PC-3 (cell line): ENCODE measurements around the gene HLA-DRB5. TPM values are rescaled to one million over a fixed set of nuclear protein-coding genes. Genes with fewer than 3 reads are reported as not detected.
"Not testable (repeated sequence)": the region's sequence is repeated elsewhere in the genome, so short reads cannot be mapped to it uniquely, and the experiment has no call there.

Experiments
- ATAC-seq: fragments of 200-7000 bp; cut with Tn5 transposase; 2 replicates; pipeline ENCODE4 v1.9.1; 2020; ENCODE audit warnings: mild to moderate bottlenecking, moderate library complexity
- BruUV-seq: library from RNA; stranded (reverse); fragments of 400-500 nt; replicated peaks from 2 replicates; lab custom pipeline; 2021; lab: Mats Ljungman, UMichigan
- CTCF ChIA-PET: fragments of 300-600 bp; sonication (Branson Sonifier 250); formaldehyde crosslinking; loops from one replicate; lab custom pipeline; 2022; ENCODE audit warnings: antibody characterized with exemption; lab: Charles Lee
- POLR2A ChIA-PET: fragments of 300-600 bp; sonication (Branson Sonifier 250); formaldehyde crosslinking; loops from one replicate; lab custom pipeline; 2022; ENCODE audit warnings: antibody characterized with exemption; ENCODE audit not compliant: unreplicated experiment; lab: Charles Lee
- DNase-seq: peaks from one replicate; pipeline ENCODE4 v3.0.0-alpha.2; 2015
- H2AFZ ChIP-seq: fragments of 300-600 bp; sonication (generic); 2 replicates; pipeline ENCODE4 v1.6.0; 2016; ENCODE audit warnings: antibody characterized with exemption, low read length
- H3F3A ChIP-seq: fragments of 300-600 bp; sonication (generic); one replicate; pipeline ENCODE4 v1.6.0; 2017; ENCODE audit warnings: antibody characterized with exemption, low read length, control low read depth, mild to moderate bottlenecking; ENCODE audit not compliant: unreplicated experiment
- H3K27ac ChIP-seq: fragments of 300-600 bp; sonication (generic); 2 replicates; pipeline ENCODE4 v1.5.1; 2016; ENCODE audit warnings: mild to moderate bottlenecking, low read length
- H3K27me3 ChIP-seq: fragments of 300-600 bp; sonication (generic); 2 replicates; pipeline ENCODE4 v1.6.1; 2016; ENCODE audit warnings: low read length, mixed read lengths
- H3K36me3 ChIP-seq: fragments of 300-600 bp; sonication (generic); 2 replicates; pipeline ENCODE4 v1.6.1; 2016; ENCODE audit warnings: low read depth, mixed run types, low read length, mixed read lengths
- H3K4me1 ChIP-seq: fragments of 300-600 bp; sonication (generic); 2 replicates; pipeline ENCODE4 v1.5.1; 2016; ENCODE audit warnings: low read length; ENCODE audit not compliant: insufficient read depth
- H3K4me2 ChIP-seq: fragments of 300-600 bp; sonication (generic); 2 replicates; pipeline ENCODE4 v1.6.0; 2016; ENCODE audit warnings: low read length
- H3K4me3 ChIP-seq: fragments of 300-600 bp; sonication (generic); 2 replicates; pipeline ENCODE4 v1.5.1; 2016; ENCODE audit warnings: mild to moderate bottlenecking, low read length, mixed read lengths
- H3K79me2 ChIP-seq: fragments of 300-600 bp; sonication (generic); 2 replicates; pipeline ENCODE4 v1.6.1; 2017; ENCODE audit warnings: low read length, mixed read lengths
- H3K9ac ChIP-seq: fragments of 300-600 bp; sonication (generic); 2 replicates; pipeline ENCODE4 v1.6.0; 2016; ENCODE audit warnings: mild to moderate bottlenecking, low read length
- H3K9me2 ChIP-seq: fragments of 300-600 bp; sonication (generic); replicated peaks from 2 replicates; pipeline ENCODE4 v1.6.1; 2016; ENCODE audit warnings: mixed run types, low read length, mixed read lengths
- H3K9me3 ChIP-seq: fragments of 300-600 bp; sonication (generic); 2 replicates; pipeline ENCODE4 v1.6.1; 2016; ENCODE audit warnings: low read length, mixed read lengths
- H4K20me1 ChIP-seq: fragments of 300-600 bp; sonication (generic); 2 replicates; pipeline ENCODE4 v1.6.1; 2016; ENCODE audit warnings: low read length, mixed read lengths
- EZH2 ChIP-seq: fragments of 300-600 bp; sonication (generic); IDR thresholded peaks from one replicate; pipeline ENCODE4 v1.6.1; 2017; ENCODE audit warnings: antibody characterized with exemption, mild to moderate bottlenecking, low read length; ENCODE audit not compliant: unreplicated experiment
- EZH2phosphoT487 ChIP-seq: fragments of 300-600 bp; sonication (generic); IDR thresholded peaks from 2 replicates; pipeline ENCODE4 v1.6.1; 2018; ENCODE audit warnings: mild to moderate bottlenecking, antibody characterized with exemption, low read length, borderline replicate concordance
- intact Hi-C: fragments of 100-400 bp; cut with micrococcal nuclease; formaldehyde crosslinking; loops from 2 replicates; pipeline ENCODE4 v1.9.0; 2023
- total RNA-seq: library from RNA; depleted of rRNA; stranded (reverse); fragments of >200 nt; gene quantifications from 2 replicates; pipeline ENCODE4 v1.2.3, GENCODE V29; 2014
- TF ChIP-seq, protein P1 (sequence below): fragments of 300-600 bp; sonication (generic); conservative IDR thresholded peaks from 2 replicates; pipeline ENCODE4 v1.5.1; 2017; ENCODE audit warnings: antibody characterized with exemption, low read depth, mild to moderate bottlenecking, low read length

The HLA-DRB5 gene
- total RNA-seq, 1 experiment from 2014 or later = not detected

DNA sequence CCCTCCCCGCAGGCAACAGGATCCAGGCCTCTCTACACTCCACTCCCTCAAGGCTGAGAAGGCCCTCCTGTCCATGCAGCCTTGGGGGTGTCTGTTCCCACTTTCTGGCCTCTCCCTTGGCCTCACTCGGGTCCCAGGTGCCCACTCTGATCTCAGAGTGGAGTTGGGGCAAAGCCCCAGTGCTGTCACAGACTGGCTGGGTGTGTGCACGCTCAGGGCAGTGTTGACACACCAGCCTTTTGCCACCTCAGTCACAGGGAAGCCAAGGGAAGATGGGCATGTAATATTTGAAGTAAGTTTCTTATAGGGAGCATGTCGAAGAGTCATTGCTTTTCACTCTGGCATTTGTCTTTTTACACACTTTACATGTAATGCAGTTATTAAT is 45.5 kb downstream of the HLA-DRB5 start:
- Histone ChIP-seq H3K4me3 (no peak overlapping the region), H4K20me1 (no peaks in the 10 kb centered on the region), H3K4me1 (no peaks in the 10 kb centered on the region), H3K9ac (no peak overlapping the region), H3K27me3 (peaks cover 48% of the 10 kb centered on the region), H3K79me2 (no peaks in the 10 kb centered on the region), H3K9me3 (no peaks in the 10 kb centered on the region), H3F3A (no peaks in the 10 kb centered on the region), H3K36me3 (no peaks in the 10 kb centered on the region), H2AFZ (no peak overlapping the region), H3K9me2 (no peaks in the 10 kb centered on the region), H3K4me2 (no peak overlapping the region), H3K27ac (no peak overlapping the region)
- POLR2A ChIA-PET = no interaction called here
- no peak for ATAC-seq
- CTCF ChIA-PET = no interaction called here
- no TSS peak for BruUV-seq
- intact Hi-C loops = no loop called here
- TF ChIP-seq, protein P1, sequence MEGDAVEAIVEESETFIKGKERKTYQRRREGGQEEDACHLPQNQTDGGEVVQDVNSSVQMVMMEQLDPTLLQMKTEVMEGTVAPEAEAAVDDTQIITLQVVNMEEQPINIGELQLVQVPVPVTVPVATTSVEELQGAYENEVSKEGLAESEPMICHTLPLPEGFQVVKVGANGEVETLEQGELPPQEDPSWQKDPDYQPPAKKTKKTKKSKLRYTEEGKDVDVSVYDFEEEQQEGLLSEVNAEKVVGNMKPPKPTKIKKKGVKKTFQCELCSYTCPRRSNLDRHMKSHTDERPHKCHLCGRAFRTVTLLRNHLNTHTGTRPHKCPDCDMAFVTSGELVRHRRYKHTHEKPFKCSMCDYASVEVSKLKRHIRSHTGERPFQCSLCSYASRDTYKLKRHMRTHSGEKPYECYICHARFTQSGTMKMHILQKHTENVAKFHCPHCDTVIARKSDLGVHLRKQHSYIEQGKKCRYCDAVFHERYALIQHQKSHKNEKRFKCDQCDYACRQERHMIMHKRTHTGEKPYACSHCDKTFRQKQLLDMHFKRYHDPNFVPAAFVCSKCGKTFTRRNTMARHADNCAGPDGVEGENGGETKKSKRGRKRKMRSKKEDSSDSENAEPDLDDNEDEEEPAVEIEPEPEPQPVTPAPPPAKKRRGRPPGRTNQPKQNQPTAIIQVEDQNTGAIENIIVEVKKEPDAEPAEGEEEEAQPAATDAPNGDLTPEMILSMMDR = no peak
- TF ChIP-seq EZH2phosphoT487 = no peak
- TF ChIP-seq EZH2 = no peak
- DNase-seq = no peak

DNA sequence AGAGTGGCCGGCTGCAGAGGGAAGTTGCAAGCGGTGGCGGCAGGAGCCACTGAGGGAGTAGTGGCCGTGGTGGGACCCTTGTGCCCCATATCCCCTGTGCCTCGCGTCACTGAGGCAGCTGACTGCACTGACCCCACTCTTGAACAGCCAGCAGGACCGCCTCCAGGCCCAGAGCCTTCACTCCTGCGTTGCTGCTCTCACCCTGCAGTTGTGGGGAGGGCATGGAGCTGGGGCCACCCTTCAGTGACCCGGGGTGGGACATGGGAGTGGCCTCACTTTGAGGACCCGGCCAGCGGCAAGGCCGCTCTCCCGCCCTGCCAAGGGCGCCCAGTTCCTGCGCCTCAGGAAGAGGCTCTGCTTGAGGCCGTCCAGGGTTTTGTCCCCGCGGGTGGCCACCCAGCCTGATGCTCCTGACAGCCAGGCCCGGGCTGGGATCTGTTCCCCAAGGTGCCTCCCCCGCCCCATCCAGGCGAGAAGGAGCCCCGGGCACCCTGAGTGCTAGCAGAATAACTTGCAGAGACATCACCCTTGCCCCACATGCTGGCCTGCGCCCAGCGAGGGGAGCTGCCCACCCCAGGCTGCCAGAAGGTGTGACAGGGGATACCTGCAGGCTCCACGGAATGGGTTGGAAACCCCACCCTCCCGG is 46.0 kb downstream of the HLA-DRB5 start:
- Histone ChIP-seq H3K27ac (no peak overlapping the region), H3K27me3 (peaks cover 49% of the 10 kb centered on the region), H3K4me2 (no peak overlapping the region), H4K20me1 (no peaks in the 10 kb centered on the region), H2AFZ (no peak overlapping the region), H3K4me3 (no peak overlapping the region), H3K4me1 (no peaks in the 10 kb centered on the region), H3K36me3 (no peaks in the 10 kb centered on the region), H3K9me2 (no peaks in the 10 kb centered on the region), H3K9me3 (no peaks in the 10 kb centered on the region), H3F3A (no peaks in the 10 kb centered on the region), H3K9ac (no peak overlapping the region), H3K79me2 (no peaks in the 10 kb centered on the region)
- TF ChIP-seq EZH2phosphoT487 = no peak
- TF ChIP-seq EZH2 = no peak
- CTCF ChIA-PET = no interaction called here
- no peak for ATAC-seq
- intact Hi-C loops = no loop called here
- POLR2A ChIA-PET = no interaction called here
- DNase-seq = no peak
- BruUV-seq = no TSS peak

DNA sequence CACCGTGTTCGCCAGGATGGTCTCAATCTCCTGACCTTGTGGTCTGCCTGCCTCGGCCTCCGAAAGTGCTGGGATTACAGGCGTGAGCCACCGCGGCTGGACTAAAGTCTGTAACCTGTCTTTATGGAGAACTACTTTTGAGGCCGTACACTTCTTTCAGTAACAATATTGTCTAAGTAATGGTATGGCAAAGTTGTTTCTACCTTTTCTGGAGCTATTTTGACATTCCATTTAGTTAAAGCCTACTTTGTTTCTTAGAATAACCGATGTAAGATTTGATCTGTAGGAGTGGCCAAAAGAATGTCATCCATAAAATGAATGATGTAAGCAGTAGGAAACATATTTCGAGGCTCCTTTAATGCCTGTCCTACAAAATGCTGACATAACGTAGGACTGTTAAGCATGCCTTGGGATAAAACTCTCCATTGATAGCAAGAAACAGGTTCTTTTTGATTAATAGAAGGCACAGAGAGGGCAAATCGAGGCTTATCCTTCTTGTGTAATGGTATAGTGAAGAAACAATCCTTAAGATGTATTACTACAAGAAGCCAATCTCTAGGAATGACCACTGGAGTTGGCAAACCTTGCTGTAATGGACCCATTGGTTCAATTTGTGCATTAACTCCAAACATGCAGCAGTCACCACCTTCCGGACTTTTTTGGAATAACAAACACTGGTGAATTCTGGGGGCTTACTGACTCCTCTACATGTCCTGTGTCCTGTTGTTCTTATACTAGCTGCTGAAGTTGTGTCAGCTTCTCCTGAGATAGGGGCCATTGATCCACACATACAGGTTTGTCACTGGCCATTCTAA is 54.5 kb downstream of the HLA-DRB5 start:
- TF ChIP-seq, protein P1 = no peak
- TF ChIP-seq EZH2phosphoT487 (no peak), EZH2 (no peak)
- no peak for ATAC-seq
- no TSS peak for BruUV-seq

DNA sequence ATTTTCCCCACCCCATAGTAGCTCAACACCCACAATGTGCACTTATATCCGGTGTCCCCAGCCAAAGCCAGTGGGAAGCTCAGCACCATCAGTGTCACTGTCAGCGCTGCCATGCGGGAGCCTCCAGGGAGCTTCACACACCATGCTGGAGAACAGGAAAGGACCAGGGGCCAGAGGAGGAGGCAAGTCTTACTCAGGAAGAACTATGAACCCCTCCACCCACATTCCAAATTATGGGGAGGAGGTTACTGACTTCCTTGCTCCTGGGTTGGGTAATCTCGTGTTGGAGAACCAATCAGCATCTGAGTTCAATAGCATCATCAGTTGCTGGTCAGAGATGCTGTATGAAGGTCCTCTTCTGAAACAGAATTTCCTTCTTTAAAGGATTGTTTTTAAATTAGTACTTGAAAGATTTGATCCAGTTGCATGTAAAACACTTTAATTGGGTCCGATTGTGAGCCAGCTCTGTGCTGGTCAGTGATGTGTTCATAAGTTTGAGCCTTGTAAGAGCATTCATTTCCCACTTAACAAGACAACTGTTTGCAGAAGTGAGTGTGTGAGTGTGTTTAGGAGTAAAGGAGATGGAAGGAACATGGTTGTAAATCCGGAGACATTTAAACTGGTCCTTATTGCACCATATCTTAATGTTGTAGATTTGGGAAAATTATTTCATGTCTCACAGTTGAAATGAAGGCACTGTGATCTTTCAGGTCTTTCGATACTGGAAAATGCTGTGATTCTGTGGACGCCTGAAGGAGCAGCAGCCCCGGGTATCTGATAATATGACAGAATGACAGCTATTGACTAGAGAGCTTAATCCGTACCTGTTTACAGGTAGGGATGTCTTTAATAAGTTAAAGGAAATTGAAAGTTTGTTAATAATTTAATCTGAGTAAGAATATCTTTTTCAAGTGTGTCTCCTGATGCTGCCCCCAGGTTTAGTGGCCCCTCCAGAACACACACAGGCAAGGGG is 56.4 kb downstream of the HLA-DRB5 start:
- H3K79me2 ChIP-seq, H3K4me2 ChIP-seq, POLR2A ChIA-PET, H3K9me3 ChIP-seq, H3F3A ChIP-seq, intact Hi-C loops, H3K4me3 ChIP-seq, H3K9ac ChIP-seq, H4K20me1 ChIP-seq, H3K36me3 ChIP-seq, H3K27ac ChIP-seq, CTCF ChIA-PET, H2AFZ ChIP-seq, H3K9me2 ChIP-seq, H3K4me1 ChIP-seq, BruUV-seq: not testable (repeated sequence)
- DNase-seq = peak; percentile 21
- H3K27me3 ChIP-seq = peaks cover 49% of the 10 kb centered on the region
- ATAC-seq = peak; percentile 82

More for the DNA sequence above, 54.5 kb downstream of the HLA-DRB5 start:
- no peak for DNase-seq
- no peaks in the 10 kb centered on the region for H3F3A ChIP-seq
- ChIA-PET POLR2A (no interaction called here), CTCF (no interaction called here)
- no peaks in the 10 kb centered on the region for H3K4me1 ChIP-seq
- peaks cover 56% of the 10 kb centered on the region for H3K27me3 ChIP-seq
- H4K20me1 ChIP-seq = no peaks in the 10 kb centered on the region
- no peaks in the 10 kb centered on the region for H3K79me2 ChIP-seq
- no peaks in the 10 kb centered on the region for H3K36me3 ChIP-seq
- H2AFZ ChIP-seq = no peak overlapping the region
- H3K9ac ChIP-seq = no peak overlapping the region
- H3K9me3 ChIP-seq = no peaks in the 10 kb centered on the region
- no peak overlapping the region for H3K27ac ChIP-seq
- H3K4me3 ChIP-seq = no peak overlapping the region
- intact Hi-C loops = no loop called here
- no peak overlapping the region for H3K4me2 ChIP-seq
- H3K9me2 ChIP-seq = no peaks in the 10 kb centered on the region
